HFF-Myc (cell line): Measurements from ENCODE around the gene TLE5.

Experiments
- DNase-seq: peaks from one replicate; pipeline ENCODE4 v3.0.0-alpha.2; 2011; ENCODE audit warnings: low read depth; ENCODE audit errors: extremely low read depth
- H3K4me3 ChIP-seq: replicated peaks from 2 replicates; pipeline ENCODE4 v1.5.1; 2011; ENCODE audit warnings: low read depth, mild to moderate bottlenecking, control low read depth, low read length
- TF ChIP-seq, protein P1 (sequence below): IDR thresholded peaks from 2 replicates; pipeline ENCODE4 v1.5.1; 2012; ENCODE audit warnings: mild to moderate bottlenecking, low read depth, low read length, control low read depth; ENCODE audit errors: missing control alignments

TLE5 gene

DNA sequence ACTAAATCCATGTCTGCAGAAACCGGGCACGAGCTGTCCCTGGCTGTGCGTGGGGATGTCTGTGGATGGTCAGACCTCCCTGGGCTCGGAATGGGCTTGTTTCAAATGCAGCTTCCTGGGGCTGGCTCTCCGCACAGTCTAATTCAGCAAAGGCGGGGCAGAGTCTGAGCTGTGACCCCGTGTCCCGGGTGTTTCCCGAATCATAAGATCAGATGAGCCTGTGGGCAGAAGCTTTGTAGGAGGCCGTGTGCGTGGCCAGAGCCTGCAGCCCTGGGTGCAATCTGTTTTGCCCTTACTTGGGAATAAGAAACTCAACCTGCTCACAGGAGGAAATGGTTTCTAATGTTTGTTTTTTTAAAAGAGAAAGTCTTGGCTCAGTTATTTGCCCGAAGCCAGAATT, 18.0 kb upstream of the TLE5 start:
- DNase-seq, result no peak
- H3K4me3 ChIP-seq, result no peak overlapping the region
- TF ChIP-seq, protein P1, sequence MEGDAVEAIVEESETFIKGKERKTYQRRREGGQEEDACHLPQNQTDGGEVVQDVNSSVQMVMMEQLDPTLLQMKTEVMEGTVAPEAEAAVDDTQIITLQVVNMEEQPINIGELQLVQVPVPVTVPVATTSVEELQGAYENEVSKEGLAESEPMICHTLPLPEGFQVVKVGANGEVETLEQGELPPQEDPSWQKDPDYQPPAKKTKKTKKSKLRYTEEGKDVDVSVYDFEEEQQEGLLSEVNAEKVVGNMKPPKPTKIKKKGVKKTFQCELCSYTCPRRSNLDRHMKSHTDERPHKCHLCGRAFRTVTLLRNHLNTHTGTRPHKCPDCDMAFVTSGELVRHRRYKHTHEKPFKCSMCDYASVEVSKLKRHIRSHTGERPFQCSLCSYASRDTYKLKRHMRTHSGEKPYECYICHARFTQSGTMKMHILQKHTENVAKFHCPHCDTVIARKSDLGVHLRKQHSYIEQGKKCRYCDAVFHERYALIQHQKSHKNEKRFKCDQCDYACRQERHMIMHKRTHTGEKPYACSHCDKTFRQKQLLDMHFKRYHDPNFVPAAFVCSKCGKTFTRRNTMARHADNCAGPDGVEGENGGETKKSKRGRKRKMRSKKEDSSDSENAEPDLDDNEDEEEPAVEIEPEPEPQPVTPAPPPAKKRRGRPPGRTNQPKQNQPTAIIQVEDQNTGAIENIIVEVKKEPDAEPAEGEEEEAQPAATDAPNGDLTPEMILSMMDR, result no peak

DNA sequence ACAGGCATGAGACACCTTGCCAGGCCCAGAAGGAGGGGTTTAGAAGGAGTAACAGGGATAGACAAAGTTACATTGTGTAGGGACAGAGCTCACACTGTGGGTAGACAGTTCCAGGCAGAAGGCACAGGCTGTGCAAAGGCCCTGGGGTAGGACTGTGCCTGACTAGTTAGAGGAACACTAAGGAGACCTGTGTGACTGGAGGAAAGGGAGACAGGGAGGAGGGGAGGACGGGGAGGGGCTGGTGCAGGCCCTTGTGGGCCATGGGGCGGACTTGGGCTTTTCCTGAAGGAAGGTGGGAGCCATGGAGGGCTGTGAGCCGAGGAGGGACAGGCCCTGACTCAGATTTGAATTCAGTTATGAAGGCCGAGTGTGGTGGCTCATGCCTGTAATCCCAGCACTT, 17.3 kb upstream of the TLE5 start:
- no peak overlapping the region for H3K4me3 ChIP-seq
- no peak for DNase-seq
- TF ChIP-seq, protein P1, result no peak

DNA sequence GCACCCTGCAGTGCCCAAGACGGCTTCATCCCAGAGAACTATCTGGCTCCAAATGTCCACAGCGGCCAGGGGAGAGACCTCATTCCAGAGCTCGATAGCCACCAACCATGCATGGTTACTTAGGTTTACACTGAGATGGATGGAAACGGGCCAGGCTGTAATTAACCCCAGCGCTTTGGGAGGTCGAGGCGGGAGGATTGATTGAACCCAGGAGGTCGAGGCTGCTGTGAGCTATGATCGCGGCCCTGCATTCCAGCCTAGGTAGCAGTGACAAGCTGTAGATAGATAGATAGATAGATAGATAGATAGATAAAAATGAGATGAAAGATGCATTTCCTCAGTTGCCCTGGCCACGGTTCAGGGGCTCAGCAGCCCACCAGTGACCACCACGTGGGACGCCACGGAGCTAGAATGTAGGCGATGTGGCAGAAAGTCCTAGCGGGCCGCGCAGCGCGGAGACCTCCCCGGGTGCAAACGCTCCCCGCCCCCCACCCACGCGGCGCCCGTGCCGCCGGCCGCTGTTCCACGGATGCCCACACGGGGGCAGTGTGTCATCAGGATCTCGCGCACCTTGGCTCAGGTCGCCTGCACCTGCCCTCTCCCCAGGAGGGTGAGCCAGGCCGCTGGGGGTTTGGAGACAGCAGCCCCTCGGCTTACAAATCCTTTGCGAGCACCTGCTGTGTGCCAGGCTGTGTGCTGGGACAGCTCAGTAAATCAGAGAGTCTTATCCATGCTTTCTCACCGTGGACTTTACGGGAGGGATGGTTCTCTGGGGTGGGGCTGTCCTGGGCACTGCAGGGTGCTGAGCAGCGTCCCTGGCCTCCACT, 13.5 kb upstream of the TLE5 start:
- TF ChIP-seq, protein P1, result peak; percentile 94
- no peak for DNase-seq
- no peak overlapping the region for H3K4me3 ChIP-seq

DNA sequence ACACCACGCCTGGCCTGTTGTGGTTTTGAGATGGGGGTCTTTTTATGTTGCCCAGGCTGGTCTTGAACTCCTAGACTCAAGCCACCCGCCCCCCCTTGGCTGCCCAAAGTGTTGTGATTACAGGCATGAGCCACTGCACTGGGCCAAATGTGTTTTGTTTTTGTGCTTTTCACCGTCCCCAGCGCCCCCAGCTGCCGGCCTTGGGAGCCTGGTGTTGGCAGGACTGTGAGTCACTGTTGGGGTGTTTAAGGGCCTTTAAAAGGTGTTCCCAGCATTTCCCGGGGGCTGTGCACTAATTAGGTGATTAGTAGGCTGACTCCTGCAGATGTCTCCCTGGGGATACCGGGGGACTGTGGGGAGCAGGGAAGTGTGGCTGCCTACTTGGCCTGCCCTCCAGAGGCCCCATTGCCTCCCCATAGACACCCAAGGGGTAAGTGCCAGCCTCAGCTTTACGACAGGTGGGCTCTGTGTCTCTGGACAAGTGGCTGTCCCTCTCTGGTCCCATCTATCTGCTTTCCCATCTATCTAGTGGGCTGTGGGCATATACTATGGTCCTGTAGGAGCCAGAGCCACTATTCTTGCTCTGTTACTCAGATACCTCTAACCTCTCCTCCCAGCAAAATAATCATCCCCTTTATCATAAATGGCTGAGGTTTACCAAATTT, 11.8 kb upstream of the TLE5 start:
- H3K4me3 ChIP-seq, result no peak overlapping the region
- DNase-seq, result no peak
- TF ChIP-seq, protein P1, result peak; percentile 27

DNA sequence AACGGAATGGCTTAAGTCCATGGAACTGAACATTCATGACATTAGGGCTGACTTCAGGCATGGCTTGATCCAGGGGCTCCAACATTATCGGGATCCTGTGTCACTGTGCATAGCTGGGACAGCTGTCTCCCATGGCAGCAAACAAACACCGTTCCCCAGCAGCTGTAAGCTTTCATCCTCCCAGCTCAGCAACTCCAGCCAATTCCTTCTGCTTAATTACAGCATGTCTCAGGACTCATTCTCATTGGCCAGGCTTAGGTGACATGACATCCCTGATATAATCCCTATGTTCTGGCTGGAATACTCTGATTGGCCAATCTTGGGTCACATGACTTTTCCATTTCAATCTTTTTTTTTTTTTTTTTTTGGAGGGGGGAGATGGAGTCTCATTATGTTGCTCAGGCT, 10.9 kb upstream of the TLE5 start:
- H3K4me3 ChIP-seq, result no peak overlapping the region
- peak; percentile 66 for DNase-seq
- TF ChIP-seq, protein P1, result no peak

DNA sequence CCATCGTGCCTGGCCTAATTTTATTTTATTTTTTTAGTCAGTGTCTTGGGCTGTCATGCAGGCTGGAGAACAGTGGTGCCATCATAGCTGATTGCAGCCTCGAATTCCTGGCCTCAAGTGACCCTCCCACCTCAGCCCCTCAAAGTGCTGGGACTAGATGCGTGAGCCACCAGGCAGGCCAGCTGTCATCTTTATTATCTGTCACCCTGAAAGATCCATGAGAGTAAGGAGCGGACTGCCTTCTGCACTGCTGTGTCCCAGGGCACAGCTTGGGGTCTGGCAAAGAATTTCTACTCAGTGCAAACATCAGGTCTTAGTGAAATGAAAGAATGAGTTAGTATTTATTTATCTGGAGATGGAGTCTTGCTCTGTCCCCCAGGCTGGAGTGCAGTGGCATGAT, 9.5 kb upstream of the TLE5 start:
- no peak for DNase-seq
- no peak overlapping the region for H3K4me3 ChIP-seq
- TF ChIP-seq, protein P1, result no peak
